ENCODE data around the gene PFKFB3. TPM values are rescaled to one million over a fixed set of nuclear protein-coding genes. Genes with fewer than 3 reads are reported as not detected.

PFKFB3 gene
- total and polyA plus RNA-seq, 4 donors, result 11.4 to 234 (median 66.3) TPM

- no peak overlapping the region for H3K9ac ChIP-seq (ENCODE audit: insufficient read depth in 1 of 2, low read length in 2 of 2)
- no peaks in the 10 kb centered on the region for H3K9me3 ChIP-seq (ENCODE audit: control insufficient read depth in 4 of 4, insufficient read depth in 3 of 4, low read length in 3 of 4)
- H3K4me1 ChIP-seq (ENCODE audit: control insufficient read depth in 5 of 5, insufficient read depth in 5 of 5, low read length in 5 of 5), result no peaks in the 10 kb centered on the region
- ATAC-seq (ENCODE audit: insufficient read depth, low FRiP score), result no peak
- H3K27ac ChIP-seq (ENCODE audit: low read depth in 1 of 2, low read length in 1 of 2), result no peak overlapping the region
- no peaks in the 10 kb centered on the region for H3K27me3 ChIP-seq (ENCODE audit: control insufficient read depth in 3 of 3, insufficient read depth in 3 of 3, low read length in 2 of 3)
- 88 to 96% methylated on average over 15 of the region's 15 CpGs for WGBS, 2 donors
- H3K4me3 ChIP-seq, result no peak overlapping the region
- DNase-seq, result no peak
- TF ChIP-seq, protein P1, sequence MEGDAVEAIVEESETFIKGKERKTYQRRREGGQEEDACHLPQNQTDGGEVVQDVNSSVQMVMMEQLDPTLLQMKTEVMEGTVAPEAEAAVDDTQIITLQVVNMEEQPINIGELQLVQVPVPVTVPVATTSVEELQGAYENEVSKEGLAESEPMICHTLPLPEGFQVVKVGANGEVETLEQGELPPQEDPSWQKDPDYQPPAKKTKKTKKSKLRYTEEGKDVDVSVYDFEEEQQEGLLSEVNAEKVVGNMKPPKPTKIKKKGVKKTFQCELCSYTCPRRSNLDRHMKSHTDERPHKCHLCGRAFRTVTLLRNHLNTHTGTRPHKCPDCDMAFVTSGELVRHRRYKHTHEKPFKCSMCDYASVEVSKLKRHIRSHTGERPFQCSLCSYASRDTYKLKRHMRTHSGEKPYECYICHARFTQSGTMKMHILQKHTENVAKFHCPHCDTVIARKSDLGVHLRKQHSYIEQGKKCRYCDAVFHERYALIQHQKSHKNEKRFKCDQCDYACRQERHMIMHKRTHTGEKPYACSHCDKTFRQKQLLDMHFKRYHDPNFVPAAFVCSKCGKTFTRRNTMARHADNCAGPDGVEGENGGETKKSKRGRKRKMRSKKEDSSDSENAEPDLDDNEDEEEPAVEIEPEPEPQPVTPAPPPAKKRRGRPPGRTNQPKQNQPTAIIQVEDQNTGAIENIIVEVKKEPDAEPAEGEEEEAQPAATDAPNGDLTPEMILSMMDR (IDR thresholded peaks at IDR 0.05; ENCODE audit: control extremely low read depth, extremely low read depth), result no peak
- H3K36me3 ChIP-seq (ENCODE audit: control insufficient read depth in 4 of 4, insufficient read depth in 4 of 4, low read length in 4 of 4), result peaks cover 8 to 70% (median 20%) of the 10 kb centered on the region in 4 donors
These were observed 29.6 kb downstream of the PFKFB3 start for GRCh38 chr10:6232225-6232807.

DNA sequence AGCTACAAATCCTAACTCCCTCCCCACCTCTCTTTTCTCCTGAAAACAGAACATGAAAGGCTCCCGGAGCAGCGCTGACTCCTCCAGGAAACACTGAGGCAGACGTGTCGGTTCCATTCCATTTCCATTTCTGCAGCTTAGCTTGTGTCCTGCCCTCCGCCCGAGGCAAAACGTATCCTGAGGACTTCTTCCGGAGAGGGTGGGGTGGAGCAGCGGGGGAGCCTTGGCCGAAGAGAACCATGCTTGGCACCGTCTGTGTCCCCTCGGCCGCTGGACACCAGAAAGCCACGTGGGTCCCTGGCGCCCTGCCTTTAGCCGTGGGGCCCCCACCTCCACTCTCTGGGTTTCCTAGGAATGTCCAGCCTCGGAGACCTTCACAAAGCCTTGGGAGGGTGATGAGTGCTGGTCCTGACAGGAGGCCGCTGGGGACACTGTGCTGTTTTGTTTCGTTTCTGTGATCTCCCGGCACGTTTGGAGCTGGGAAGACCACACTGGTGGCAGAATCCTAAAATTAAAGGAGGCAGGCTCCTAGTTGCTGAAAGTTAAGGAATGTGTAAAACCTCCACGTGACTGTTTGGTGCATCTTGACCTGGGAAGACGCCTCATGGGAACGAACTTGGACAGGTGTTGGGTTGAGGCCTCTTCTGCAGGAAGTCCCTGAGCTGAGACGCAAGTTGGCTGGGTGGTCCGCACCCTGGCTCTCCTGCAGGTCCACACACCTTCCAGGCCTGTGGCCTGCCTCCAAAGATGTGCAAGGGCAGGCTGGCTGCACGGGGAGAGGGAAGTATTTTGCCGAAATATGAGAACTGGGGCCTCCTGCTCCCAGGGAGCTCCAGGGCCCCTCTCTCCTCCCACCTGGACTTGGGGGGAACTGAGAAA is 30.4 kb downstream of the PFKFB3 start:
- WGBS, 2 donors, result 89 to 93% methylated on average over 28 of the region's 28 CpGs
- peaks cover 8 to 63% (median 19%) of the 10 kb centered on the region in 4 donors for H3K36me3 ChIP-seq (ENCODE audit: control insufficient read depth in 4 of 4, insufficient read depth in 4 of 4, low read length in 4 of 4)

GRCh38 chr10:6233725-6234277 is 31.1 kb downstream of the PFKFB3 start:
- WGBS, 2 donors, result 93 to 94% methylated on average over 11 of the region's 11 CpGs
- no peak for ATAC-seq (ENCODE audit: insufficient read depth, low FRiP score)
- no peak for DNase-seq
- Histone ChIP-seq H3K27me3 (ENCODE audit: control insufficient read depth in 3 of 3, insufficient read depth in 3 of 3, low read length in 2 of 3) (no peaks in the 10 kb centered on the region), H3K9me3 (ENCODE audit: control insufficient read depth in 4 of 4, insufficient read depth in 3 of 4, low read length in 3 of 4) (no peaks in the 10 kb centered on the region), H3K36me3 (ENCODE audit: control insufficient read depth in 4 of 4, insufficient read depth in 4 of 4, low read length in 4 of 4) (peaks cover 8 to 57% (median 19%) of the 10 kb centered on the region in 4 donors), H3K4me3 (no peak overlapping the region), H3K4me1 (ENCODE audit: control insufficient read depth in 5 of 5, insufficient read depth in 5 of 5, low read length in 5 of 5) (no peaks in the 10 kb centered on the region), H3K27ac (ENCODE audit: low read depth in 1 of 2, low read length in 1 of 2) (no peak overlapping the region), H3K9ac (ENCODE audit: insufficient read depth in 1 of 2, low read length in 2 of 2) (no peak overlapping the region)
- TF ChIP-seq, protein P1 (IDR thresholded peaks at IDR 0.05; ENCODE audit: control extremely low read depth, extremely low read depth), result no peak

More for the DNA sequence above, 30.4 kb downstream of the PFKFB3 start:
- ATAC-seq (ENCODE audit: insufficient read depth, low FRiP score) (no peak), DNase-seq (no peak)
- H3K27me3 ChIP-seq (ENCODE audit: control insufficient read depth in 3 of 3, insufficient read depth in 3 of 3, low read length in 2 of 3), result no peaks in the 10 kb centered on the region
- TF ChIP-seq, protein P1 (IDR thresholded peaks at IDR 0.05; ENCODE audit: control extremely low read depth, extremely low read depth), result no peak
- H3K9me3 ChIP-seq (ENCODE audit: control insufficient read depth in 4 of 4, insufficient read depth in 3 of 4, low read length in 3 of 4), result no peaks in the 10 kb centered on the region
- H3K27ac ChIP-seq (ENCODE audit: low read depth in 1 of 2, low read length in 1 of 2), result no peak overlapping the region
- no peak overlapping the region for H3K9ac ChIP-seq (ENCODE audit: insufficient read depth in 1 of 2, low read length in 2 of 2)
- H3K4me1 ChIP-seq (ENCODE audit: control insufficient read depth in 5 of 5, insufficient read depth in 5 of 5, low read length in 5 of 5), result no peaks in the 10 kb centered on the region
- no peak overlapping the region for H3K4me3 ChIP-seq
